Measurements from ENCODE around the gene ADM5.

Gene ADM5, protein sequence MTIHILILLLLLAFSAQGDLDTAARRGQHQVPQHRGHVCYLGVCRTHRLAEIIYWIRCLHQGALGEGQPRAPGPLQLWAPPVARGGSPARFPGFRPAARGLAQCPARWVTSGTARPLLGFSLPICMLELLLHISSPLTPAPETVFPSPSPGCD

DNA sequence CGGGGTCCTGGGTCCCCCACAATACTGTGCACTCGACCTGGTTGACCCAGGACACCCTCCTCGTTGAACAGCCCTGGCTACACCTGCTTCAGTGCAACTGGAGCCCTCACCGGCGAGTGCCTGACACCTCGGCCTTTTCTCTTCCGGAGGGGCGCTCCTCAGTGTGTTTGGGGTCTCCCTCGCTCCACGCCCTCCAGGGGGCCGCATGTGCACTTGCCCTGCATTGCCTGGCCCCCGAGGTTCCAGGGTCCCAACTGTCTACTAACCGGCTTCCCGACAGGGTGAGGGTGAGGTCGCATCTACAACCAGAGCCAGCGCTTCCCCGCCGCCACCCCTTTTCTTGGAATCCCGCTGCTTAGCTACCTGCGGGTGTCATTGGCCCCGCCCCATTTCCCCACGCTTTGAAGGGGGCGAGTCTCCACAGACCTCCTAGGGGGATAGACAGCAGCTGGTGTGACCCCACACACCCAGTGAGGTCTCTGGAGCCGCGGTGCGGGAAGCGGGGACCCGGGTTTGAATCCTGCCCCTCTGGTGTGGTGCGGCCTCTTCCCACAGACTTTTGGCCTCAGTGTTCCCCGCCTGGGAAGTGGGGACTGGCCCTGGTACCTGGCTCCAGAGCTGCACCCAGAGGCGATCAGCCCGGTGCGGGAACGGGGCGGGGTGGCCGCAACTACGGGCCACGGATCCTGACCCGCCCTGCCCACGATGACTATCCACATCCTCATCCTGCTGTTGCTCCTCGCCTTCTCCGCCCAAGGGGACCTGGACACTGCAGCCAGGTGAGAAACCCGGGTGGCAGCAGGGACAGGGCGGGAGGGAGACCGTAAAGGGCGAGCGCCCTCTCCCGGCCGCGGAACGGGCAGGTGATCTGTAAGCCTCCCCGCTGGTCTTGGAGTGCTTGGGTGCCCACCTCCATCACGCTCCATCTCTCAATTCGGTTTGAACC, at the start of gene ADM5:
TSS of gene ADM5 (plus strand) at position 462 of the 946 bp plus-strand sequence. CDS start at position 706, 244 bp downstream.
- H3K4me1 ChIP-seq (ENCODE audit: control insufficient read depth in 2 of 2, insufficient read depth in 2 of 2, low read length in 2 of 2), result peaks cover 13 to 14% of the 10 kb centered on the region in 2 donors
- peak within 1 kb of the TSS; percentile 48 to 59 for H3K4me3 ChIP-seq (ENCODE audit: low read length in 2 of 2)
- H3K9ac ChIP-seq (ENCODE audit: low read depth in 1 of 2, low read length in 2 of 2), result peak within 1 kb of the TSS; percentile 17 to 41
- H3K9me3 ChIP-seq (ENCODE audit: control insufficient read depth in 2 of 2, low read length in 2 of 2), result no peaks in the 10 kb centered on the region
- H3K36me3 ChIP-seq (ENCODE audit: control insufficient read depth in 2 of 2, insufficient read depth in 2 of 2, low read length in 2 of 2), result peaks cover 8 to 13% of the 10 kb centered on the region in 2 donors
- H3K27me3 ChIP-seq (ENCODE audit: control insufficient read depth in 2 of 2, insufficient read depth in 2 of 2, low read length in 2 of 2), result peaks cover 10 to 14% of the 10 kb centered on the region in 2 donors
- H3K27ac ChIP-seq (ENCODE audit: low read depth in 2 of 2, low read length in 2 of 2), result peak within 1 kb of the TSS; percentile 17 to 30

DNA sequence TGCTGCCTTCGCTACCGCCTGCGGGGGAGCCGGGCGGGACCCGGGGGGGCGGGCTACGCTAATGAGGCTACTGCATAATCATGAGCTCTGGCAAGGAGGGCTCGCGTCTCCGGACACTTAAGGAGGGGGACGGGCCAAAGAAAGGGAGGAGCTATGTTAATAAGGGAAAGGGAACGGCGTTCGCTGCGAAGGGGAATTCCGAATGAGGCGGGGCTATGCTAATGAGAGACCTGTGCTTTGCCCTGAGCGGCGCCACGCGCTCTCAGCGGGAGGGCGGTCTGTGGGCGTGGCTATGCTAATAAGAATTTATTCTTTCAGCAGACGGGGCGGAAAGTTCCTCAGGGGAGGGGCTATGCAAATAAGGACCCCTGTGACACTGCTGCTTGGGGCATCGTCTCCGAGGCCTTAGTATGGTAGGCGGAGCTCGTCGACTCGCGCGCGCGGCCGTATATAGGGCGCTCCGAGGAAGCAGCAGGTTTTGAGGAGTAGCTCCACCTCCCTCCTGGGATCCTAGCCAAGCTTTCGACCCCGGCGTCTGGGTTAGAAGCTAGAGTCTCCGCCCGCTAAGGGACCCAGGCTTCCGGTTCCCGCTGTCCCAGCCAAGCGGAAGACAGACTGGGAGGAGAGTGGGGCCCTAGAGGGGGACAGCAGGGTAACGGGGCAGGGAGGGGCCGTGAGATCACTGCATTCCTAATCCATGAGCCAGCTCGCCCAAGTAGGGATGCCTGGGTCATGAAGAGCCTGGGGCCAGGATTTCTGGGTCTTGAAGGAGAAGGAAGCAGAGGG, 49.1 kb upstream of the ADM5 start, which contains the start of gene RRAS:
TSS of gene RRAS (minus strand) at position 31 of the 786 bp plus-strand sequence. CDS start 45 bp downstream, outside the sequence.
- peak within 1 kb of the TSS; percentile 94 to 99 for H3K9ac ChIP-seq (ENCODE audit: low read depth in 1 of 2, low read length in 2 of 2)
- H3K36me3 ChIP-seq (ENCODE audit: control insufficient read depth in 2 of 2, insufficient read depth in 2 of 2, low read length in 2 of 2), result peaks cover under 1 to 13% of the 10 kb centered on the region in 2 donors
- H3K9me3 ChIP-seq (ENCODE audit: control insufficient read depth in 2 of 2, low read length in 2 of 2), result no peaks in the 10 kb centered on the region
- H3K4me3 ChIP-seq (ENCODE audit: low read length in 2 of 2), result peak within 1 kb of the TSS; percentile 74 to 85
- H3K27me3 ChIP-seq (ENCODE audit: control insufficient read depth in 2 of 2, insufficient read depth in 2 of 2, low read length in 2 of 2), result no peaks in the 10 kb centered on the region
- peak within 1 kb of the TSS; percentile 99 to 100 for H3K27ac ChIP-seq (ENCODE audit: low read depth in 2 of 2, low read length in 2 of 2)
- H3K4me1 ChIP-seq (ENCODE audit: control insufficient read depth in 2 of 2, insufficient read depth in 2 of 2, low read length in 2 of 2), result peaks cover 33 to 41% of the 10 kb centered on the region in 2 donors

DNA sequence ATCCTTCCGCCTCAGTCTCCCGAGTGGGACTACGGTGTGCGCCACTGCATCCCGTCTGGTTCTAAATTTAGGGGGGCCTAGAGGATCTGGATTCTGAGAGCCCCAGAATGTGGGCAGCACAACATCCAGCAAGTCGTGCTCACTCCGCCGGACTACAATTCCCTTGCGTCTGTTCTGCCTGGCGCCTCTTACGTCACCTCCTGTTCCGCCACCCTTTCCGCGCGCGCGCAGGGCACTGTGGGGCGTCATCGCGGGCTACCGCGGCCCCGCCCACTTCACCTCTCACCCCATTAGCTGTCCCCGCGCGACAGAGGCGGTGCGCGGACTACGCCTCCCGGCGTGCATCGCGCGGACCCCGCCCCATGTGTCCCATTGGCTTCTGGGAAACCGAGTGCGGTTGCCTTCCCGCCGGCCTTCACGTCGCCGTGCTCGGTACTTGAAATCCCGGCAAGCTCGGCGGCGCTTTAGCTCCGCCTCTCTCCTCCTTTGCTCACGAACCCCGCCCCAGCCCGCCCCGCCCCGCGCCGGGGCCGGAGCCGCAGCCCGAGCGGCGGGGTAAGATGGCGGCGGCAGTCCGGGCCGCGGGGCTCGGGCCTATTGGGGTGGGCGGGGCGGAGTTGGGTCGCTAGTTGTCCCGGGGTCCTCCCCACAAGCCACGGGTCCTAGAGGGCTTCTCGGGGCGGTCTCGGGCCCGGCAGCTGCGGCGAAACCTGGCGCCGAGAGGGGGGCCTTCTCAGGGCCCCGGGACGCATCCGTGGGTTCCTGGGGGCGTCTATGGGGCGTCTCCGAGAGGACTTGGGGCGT, 47.5 kb upstream of the ADM5 start, which contains the start of gene SCAF1:
TSS of gene SCAF1 (plus strand) at position 522 of the 804 bp plus-strand sequence. CDS start 2,818 bp downstream, outside the sequence.
- peaks cover 14 to 21% of the 10 kb centered on the region in 2 donors for H3K36me3 ChIP-seq (ENCODE audit: control insufficient read depth in 2 of 2, insufficient read depth in 2 of 2, low read length in 2 of 2)
- H3K27ac ChIP-seq (ENCODE audit: low read depth in 2 of 2, low read length in 2 of 2), result peak within 1 kb of the TSS; percentile 99 to 100
- peaks cover 33 to 38% of the 10 kb centered on the region in 2 donors for H3K4me1 ChIP-seq (ENCODE audit: control insufficient read depth in 2 of 2, insufficient read depth in 2 of 2, low read length in 2 of 2)
- peak within 1 kb of the TSS; percentile 94 to 99 for H3K9ac ChIP-seq (ENCODE audit: low read depth in 1 of 2, low read length in 2 of 2)
- peak within 1 kb of the TSS; percentile 74 to 98 for H3K4me3 ChIP-seq (ENCODE audit: low read length in 2 of 2)
- no peaks in the 10 kb centered on the region for H3K27me3 ChIP-seq (ENCODE audit: control insufficient read depth in 2 of 2, insufficient read depth in 2 of 2, low read length in 2 of 2)
- no peaks in the 10 kb centered on the region for H3K9me3 ChIP-seq (ENCODE audit: control insufficient read depth in 2 of 2, low read length in 2 of 2)

DNA sequence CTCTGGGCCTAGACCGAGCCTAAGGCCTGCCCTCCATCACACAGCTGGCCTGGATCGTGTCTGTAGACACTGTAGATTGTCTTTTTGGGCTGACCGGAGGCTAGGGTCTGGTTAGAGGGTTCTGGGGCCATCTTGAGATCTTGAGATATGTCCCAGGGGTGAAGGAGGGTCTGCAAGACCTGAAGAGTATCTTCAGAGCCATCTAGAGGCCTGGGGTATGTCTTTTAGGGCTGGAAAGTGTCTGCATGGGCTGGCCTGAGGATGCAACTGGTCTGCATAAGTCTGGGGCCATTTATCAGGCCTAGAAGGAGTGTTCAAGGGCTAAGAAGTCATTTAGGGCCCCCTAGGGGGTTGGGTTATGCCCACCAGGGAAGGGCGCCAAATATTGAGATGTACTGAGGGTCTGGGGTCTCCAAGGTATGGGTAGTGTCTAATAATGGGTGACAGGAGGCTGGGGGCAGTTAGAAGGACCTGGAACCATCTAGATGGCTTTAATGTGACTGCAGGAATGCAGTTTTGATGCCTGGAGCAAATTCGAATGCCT, 46.8 kb upstream of the ADM5 start:
- peak overlapping the region; percentile 87 to 98 for H3K9ac ChIP-seq (ENCODE audit: low read depth in 1 of 2, low read length in 2 of 2)
- H3K27ac ChIP-seq (ENCODE audit: low read depth in 2 of 2, low read length in 2 of 2), result peak overlapping the region; percentile 90 to 99
- peaks cover 21 to 28% of the 10 kb centered on the region in 2 donors for H3K36me3 ChIP-seq (ENCODE audit: control insufficient read depth in 2 of 2, insufficient read depth in 2 of 2, low read length in 2 of 2)
- peak overlapping the region; percentile 73 to 98 for H3K4me3 ChIP-seq (ENCODE audit: low read length in 2 of 2)
- H3K4me1 ChIP-seq (ENCODE audit: control insufficient read depth in 2 of 2, insufficient read depth in 2 of 2, low read length in 2 of 2), result peaks cover 33 to 38% of the 10 kb centered on the region in 2 donors
- no peaks in the 10 kb centered on the region for H3K27me3 ChIP-seq (ENCODE audit: control insufficient read depth in 2 of 2, insufficient read depth in 2 of 2, low read length in 2 of 2)
- no peaks in the 10 kb centered on the region for H3K9me3 ChIP-seq (ENCODE audit: control insufficient read depth in 2 of 2, low read length in 2 of 2)

DNA sequence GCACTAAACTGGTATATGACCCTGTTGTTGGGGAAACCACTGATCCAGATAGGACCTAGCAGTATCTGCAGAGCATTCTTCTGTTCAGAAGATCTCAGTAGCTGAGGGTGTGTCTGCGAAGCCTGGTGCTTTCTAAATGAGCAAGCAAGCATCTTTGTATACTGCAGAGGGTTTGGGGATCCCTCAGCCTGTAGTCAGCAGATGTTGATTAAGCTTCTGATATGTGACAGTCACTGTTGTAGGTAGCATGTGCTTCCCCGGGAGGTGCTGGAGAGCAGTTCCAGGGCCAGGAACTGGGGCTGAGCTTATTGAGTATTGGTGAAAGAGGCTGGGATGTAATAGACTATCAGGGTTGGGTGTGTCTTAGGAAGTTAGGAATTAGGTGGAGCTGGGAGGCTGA, 45.9 kb upstream of the ADM5 start:
- no peaks in the 10 kb centered on the region for H3K27me3 ChIP-seq (ENCODE audit: control insufficient read depth in 2 of 2, insufficient read depth in 2 of 2, low read length in 2 of 2)
- H3K9me3 ChIP-seq (ENCODE audit: control insufficient read depth in 2 of 2, low read length in 2 of 2), result no peaks in the 10 kb centered on the region
- peak overlapping the region in 1 of 2 donors; percentile 2 for H3K9ac ChIP-seq (ENCODE audit: low read depth in 1 of 2, low read length in 2 of 2)
- H3K36me3 ChIP-seq (ENCODE audit: control insufficient read depth in 2 of 2, insufficient read depth in 2 of 2, low read length in 2 of 2), result peaks cover 22 to 28% of the 10 kb centered on the region in 2 donors
- H3K27ac ChIP-seq (ENCODE audit: low read depth in 2 of 2, low read length in 2 of 2), result no peak overlapping the region
- no peak overlapping the region for H3K4me3 ChIP-seq (ENCODE audit: low read length in 2 of 2)
- peaks cover 30 to 31% of the 10 kb centered on the region in 2 donors for H3K4me1 ChIP-seq (ENCODE audit: control insufficient read depth in 2 of 2, insufficient read depth in 2 of 2, low read length in 2 of 2)

DNA sequence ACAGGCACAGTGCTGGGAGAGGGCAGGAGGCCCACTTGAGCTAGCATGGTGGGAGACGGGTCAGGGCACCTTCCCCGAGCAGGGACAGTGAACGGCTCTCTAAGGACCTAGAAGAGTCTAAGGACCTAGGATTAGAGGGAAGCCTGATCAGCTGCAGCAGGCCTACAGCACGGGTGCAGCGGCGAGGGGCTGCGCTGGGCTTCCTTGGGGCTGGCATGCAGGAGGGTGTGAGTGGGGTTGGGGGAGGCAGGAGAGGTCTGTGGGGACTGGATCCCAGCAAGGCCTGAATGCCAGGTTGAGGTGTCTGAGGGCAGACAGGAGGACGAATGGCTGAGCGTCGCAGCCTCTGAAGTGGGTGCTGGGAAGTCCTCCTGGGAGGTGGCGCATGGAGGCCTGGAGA, 43.8 kb upstream of the ADM5 start:
- H3K27me3 ChIP-seq (ENCODE audit: control insufficient read depth in 2 of 2, insufficient read depth in 2 of 2, low read length in 2 of 2), result no peaks in the 10 kb centered on the region
- no peaks in the 10 kb centered on the region for H3K9me3 ChIP-seq (ENCODE audit: control insufficient read depth in 2 of 2, low read length in 2 of 2)
- H3K4me1 ChIP-seq (ENCODE audit: control insufficient read depth in 2 of 2, insufficient read depth in 2 of 2, low read length in 2 of 2), result peaks cover 19 to 24% of the 10 kb centered on the region in 2 donors
- H3K4me3 ChIP-seq (ENCODE audit: low read length in 2 of 2), result no peak overlapping the region
- peaks cover 36 to 42% of the 10 kb centered on the region in 2 donors for H3K36me3 ChIP-seq (ENCODE audit: control insufficient read depth in 2 of 2, insufficient read depth in 2 of 2, low read length in 2 of 2)
- no peak overlapping the region for H3K27ac ChIP-seq (ENCODE audit: low read depth in 2 of 2, low read length in 2 of 2)
- H3K9ac ChIP-seq (ENCODE audit: low read depth in 1 of 2, low read length in 2 of 2), result no peak overlapping the region

DNA sequence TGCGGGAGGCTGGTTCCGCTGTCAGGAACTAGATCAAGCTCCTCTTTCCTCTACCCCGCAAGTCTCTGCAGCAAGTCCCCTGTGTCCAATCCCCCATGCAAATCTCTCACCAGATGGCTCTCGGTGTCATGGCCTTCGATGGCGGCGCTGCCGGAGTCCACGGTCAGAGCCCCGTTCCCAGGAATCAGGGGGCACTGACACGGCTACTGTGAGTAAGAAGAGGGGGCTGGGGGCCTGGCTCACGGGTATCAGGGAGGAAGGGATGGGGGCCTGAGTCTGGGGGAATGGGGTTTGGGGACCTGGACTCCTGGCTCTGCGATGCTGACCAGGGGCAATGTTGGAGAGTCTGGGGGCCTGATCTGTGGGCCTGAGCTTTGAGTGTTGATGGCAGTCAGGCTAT, 43.4 kb upstream of the ADM5 start:
- Histone ChIP-seq H3K27ac (ENCODE audit: low read depth in 2 of 2, low read length in 2 of 2) (no peak overlapping the region), H3K9me3 (ENCODE audit: control insufficient read depth in 2 of 2, low read length in 2 of 2) (no peaks in the 10 kb centered on the region), H3K4me3 (ENCODE audit: low read length in 2 of 2) (no peak overlapping the region), H3K4me1 (ENCODE audit: control insufficient read depth in 2 of 2, insufficient read depth in 2 of 2, low read length in 2 of 2) (peaks cover 17 to 20% of the 10 kb centered on the region in 2 donors), H3K36me3 (ENCODE audit: control insufficient read depth in 2 of 2, insufficient read depth in 2 of 2, low read length in 2 of 2) (peaks cover 39 to 44% of the 10 kb centered on the region in 2 donors), H3K27me3 (ENCODE audit: control insufficient read depth in 2 of 2, insufficient read depth in 2 of 2, low read length in 2 of 2) (no peaks in the 10 kb centered on the region), H3K9ac (ENCODE audit: low read depth in 1 of 2, low read length in 2 of 2) (no peak overlapping the region)

DNA sequence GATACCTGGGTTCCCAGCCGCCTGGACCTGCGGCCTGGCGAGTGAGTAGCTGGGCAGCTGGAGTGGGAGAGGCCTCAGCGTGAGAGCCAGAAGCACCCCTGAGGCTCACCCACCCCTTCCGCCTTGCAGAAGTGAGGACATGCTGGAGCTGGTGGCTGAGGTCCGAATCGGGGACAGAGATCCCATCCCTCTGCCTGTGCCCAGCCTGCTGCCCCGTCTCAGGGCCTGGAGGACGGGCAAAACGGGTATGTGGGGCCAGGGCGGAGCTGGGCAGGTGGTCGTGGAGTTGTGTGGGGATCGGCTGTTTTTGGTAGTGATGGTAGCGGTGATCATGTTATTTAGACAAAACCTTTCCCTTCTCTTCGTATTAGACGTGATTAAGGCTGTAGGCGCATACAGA, 42.8 kb upstream of the ADM5 start:
- no peak overlapping the region for H3K4me3 ChIP-seq (ENCODE audit: low read length in 2 of 2)
- H3K9me3 ChIP-seq (ENCODE audit: control insufficient read depth in 2 of 2, low read length in 2 of 2), result no peaks in the 10 kb centered on the region
- no peaks in the 10 kb centered on the region for H3K27me3 ChIP-seq (ENCODE audit: control insufficient read depth in 2 of 2, insufficient read depth in 2 of 2, low read length in 2 of 2)
- peaks cover 14% of the 10 kb centered on the region in 2 donors for H3K4me1 ChIP-seq (ENCODE audit: control insufficient read depth in 2 of 2, insufficient read depth in 2 of 2, low read length in 2 of 2)
- H3K27ac ChIP-seq (ENCODE audit: low read depth in 2 of 2, low read length in 2 of 2), result no peak overlapping the region
- peaks cover 42 to 44% of the 10 kb centered on the region in 2 donors for H3K36me3 ChIP-seq (ENCODE audit: control insufficient read depth in 2 of 2, insufficient read depth in 2 of 2, low read length in 2 of 2)
- H3K9ac ChIP-seq (ENCODE audit: low read depth in 1 of 2, low read length in 2 of 2), result no peak overlapping the region

Measured in mucosa of rectum (tissue), 2 donors.